CD4-positive, alpha-beta T cell (primary cell): ENCODE results near the gene DEPP1. TPM values are rescaled to one million over a fixed set of nuclear protein-coding genes. Genes with fewer than 3 reads are reported as not detected.

Source experiments
- ATAC-seq: fragments of 200-7000 bp; cut with Tn5 transposase; one replicate; pipeline ENCODE4 v1.10.0; 2022; ENCODE audit warnings: mild to moderate bottlenecking; ENCODE audit not compliant: poor library complexity
- CTCF ChIA-PET: fragments of 350-600 bp; sonication (Branson Sonifier 250); formaldehyde crosslinking; loops from one replicate; lab custom pipeline; 2021; ENCODE audit warnings: antibody characterized with exemption, inconsistent platforms; lab: Charles Lee
- POLR2A ChIA-PET: fragments of 350-600 bp; sonication (Branson Sonifier 250); formaldehyde crosslinking; loops from one replicate; lab custom pipeline; 2021; ENCODE audit warnings: antibody characterized with exemption, inconsistent platforms; lab: Charles Lee
- DNase-seq, 14 experiments: peaks; one replicate each; pipeline ENCODE4 v3.0.0-alpha.2; 2013 to 2020; ENCODE audit warnings: mixed read lengths in 2 of 14
- H3K27ac ChIP-seq, 2 donors: one replicate each; pipeline versions ENCODE4 v1.5.1 to v1.7.0; 2013; ENCODE audit warnings: low read length in 2 of 2, low read depth in 1 of 2, mild to moderate bottlenecking in 1 of 2
- H3K27me3 ChIP-seq, 2 experiments: 1 replicate in 1 of 2; 2 replicates in 1 of 2; pipeline versions ENCODE4 v1.6.1 to v1.7.0; 2013; ENCODE audit warnings: low read length in 2 of 2, control low read depth in 1 of 2, mild to moderate bottlenecking in 1 of 2, moderate library complexity in 1 of 2; ENCODE audit not compliant: insufficient read depth in 2 of 2, control insufficient read depth in 1 of 2
- H3K36me3 ChIP-seq: one replicate; pipeline ENCODE4 v1.6.1; 2013; ENCODE audit warnings: low read length, control low read depth; ENCODE audit not compliant: insufficient read depth
- H3K4me1 ChIP-seq: one replicate; pipeline ENCODE4 v1.6.1; 2013; ENCODE audit warnings: low read length, control low read depth; ENCODE audit not compliant: insufficient read depth
- H3K4me3 ChIP-seq: one replicate; pipeline ENCODE4 v1.5.1; 2013; ENCODE audit warnings: mild to moderate bottlenecking, low read length, moderate library complexity
- H3K9me3 ChIP-seq, 2 experiments: 1 replicate in 1 of 2; 2 replicates in 1 of 2; pipeline versions ENCODE4 v1.6.1 to v1.7.0; 2013; ENCODE audit warnings: low read length in 2 of 2, mild to moderate bottlenecking in 2 of 2, control low read depth in 1 of 2, moderate library complexity in 1 of 2; ENCODE audit not compliant: control insufficient read depth in 1 of 2, insufficient read depth in 1 of 2
- H3K27ac Mint-ChIP-seq: one replicate; pipeline ENCODE4 v1.8.0; 2020; ENCODE audit warnings: mixed read lengths
- H3K27me3 Mint-ChIP-seq: one replicate; pipeline ENCODE4 v1.8.0; 2021; ENCODE audit warnings: mixed read lengths
- H3K36me3 Mint-ChIP-seq: one replicate; pipeline ENCODE4 v1.8.0; 2021; ENCODE audit warnings: low read depth, mixed read lengths
- H3K4me1 Mint-ChIP-seq: one replicate; pipeline ENCODE4 v1.8.0; 2021; ENCODE audit warnings: low read depth, mixed read lengths
- H3K4me3 Mint-ChIP-seq: one replicate; pipeline ENCODE4 v1.8.0; 2020; ENCODE audit warnings: mild to moderate bottlenecking, mixed read lengths
- H3K9me3 Mint-ChIP-seq: one replicate; pipeline ENCODE4 v1.8.0; 2020; ENCODE audit warnings: mixed read lengths
- intact Hi-C, 2 experiments: fragments of 100-400 bp; cut with DNase I in 1 of 2; cut with micrococcal nuclease in 1 of 2; formaldehyde crosslinking; loops; one replicate each; pipeline versions ENCODE4 v1.15.1 to v1.9.0; 2023 to 2025; cut with DNase I, micrococcal nuclease
- total RNA-seq, 174 experiments: library from RNA in 2 of 174; stranded (reverse) in 2 of 174; gene quantifications; one replicate each; pipeline ENCODE4 v1.2.3 and lab custom pipeline; 2021 to 2026
- TF ChIP-seq, protein P1 (sequence below): fragments of 200-600 bp; IDR thresholded peaks from one replicate; pipeline ENCODE4 v1.8.0; 2022; ENCODE audit warnings: antibody characterized with exemption, mild to moderate bottlenecking

The DEPP1 gene
- total RNA-seq, 2 experiments from 2014 or later = not detected

DNA sequence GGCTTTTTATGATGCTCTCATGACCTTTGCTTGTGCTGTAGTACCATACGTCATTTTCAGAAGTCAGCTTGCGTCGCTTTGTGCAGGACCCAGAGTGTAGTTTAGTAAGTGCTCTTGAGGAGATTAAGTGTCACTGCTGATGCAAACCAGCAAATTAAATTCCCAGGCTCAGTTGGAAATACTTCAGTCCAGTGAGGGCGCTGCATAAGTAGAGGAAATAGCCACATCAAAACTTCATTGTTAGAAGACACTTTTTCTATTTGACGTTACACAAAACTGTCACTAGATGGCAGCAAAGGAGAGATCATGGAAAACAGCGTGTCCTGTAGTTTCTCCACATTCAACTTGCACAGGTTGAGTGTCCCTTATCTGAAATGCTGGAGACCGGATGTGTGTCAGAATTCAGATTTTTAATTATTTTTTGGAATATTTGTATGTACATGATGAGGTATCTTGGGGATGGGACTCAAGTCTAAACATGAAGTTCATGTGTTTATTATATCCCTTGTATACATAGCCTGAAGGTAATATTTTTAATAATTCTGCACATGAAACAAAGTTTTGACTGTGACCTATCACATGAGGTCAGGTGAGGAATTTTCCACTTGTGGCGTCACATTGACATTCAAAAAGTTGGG is 30.0 kb upstream of the DEPP1 start:
- POLR2A ChIA-PET = no interaction called here
- H3K36me3 Mint-ChIP-seq = peaks cover 26% of the 10 kb centered on the region
- DNase-seq = peak in 3 of 14 experiments; percentile 76
- H3K4me1 ChIP-seq = no peaks in the 10 kb centered on the region
- H3K9me3 Mint-ChIP-seq = peaks cover 2% of the 10 kb centered on the region
- H3K27ac ChIP-seq = no peak overlapping the region
- TF ChIP-seq, protein P1, sequence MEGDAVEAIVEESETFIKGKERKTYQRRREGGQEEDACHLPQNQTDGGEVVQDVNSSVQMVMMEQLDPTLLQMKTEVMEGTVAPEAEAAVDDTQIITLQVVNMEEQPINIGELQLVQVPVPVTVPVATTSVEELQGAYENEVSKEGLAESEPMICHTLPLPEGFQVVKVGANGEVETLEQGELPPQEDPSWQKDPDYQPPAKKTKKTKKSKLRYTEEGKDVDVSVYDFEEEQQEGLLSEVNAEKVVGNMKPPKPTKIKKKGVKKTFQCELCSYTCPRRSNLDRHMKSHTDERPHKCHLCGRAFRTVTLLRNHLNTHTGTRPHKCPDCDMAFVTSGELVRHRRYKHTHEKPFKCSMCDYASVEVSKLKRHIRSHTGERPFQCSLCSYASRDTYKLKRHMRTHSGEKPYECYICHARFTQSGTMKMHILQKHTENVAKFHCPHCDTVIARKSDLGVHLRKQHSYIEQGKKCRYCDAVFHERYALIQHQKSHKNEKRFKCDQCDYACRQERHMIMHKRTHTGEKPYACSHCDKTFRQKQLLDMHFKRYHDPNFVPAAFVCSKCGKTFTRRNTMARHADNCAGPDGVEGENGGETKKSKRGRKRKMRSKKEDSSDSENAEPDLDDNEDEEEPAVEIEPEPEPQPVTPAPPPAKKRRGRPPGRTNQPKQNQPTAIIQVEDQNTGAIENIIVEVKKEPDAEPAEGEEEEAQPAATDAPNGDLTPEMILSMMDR = peak; percentile 88
- peaks cover 0 to 11% of the 10 kb centered on the region in 2 experiments for H3K9me3 ChIP-seq
- peaks cover 4% of the 10 kb centered on the region for H3K4me1 Mint-ChIP-seq
- peak; percentile 79 for ATAC-seq
- H3K4me3 Mint-ChIP-seq = no peak overlapping the region
- H3K36me3 ChIP-seq = peaks cover 17% of the 10 kb centered on the region
- no peak overlapping the region for H3K27ac Mint-ChIP-seq
- no peaks in the 10 kb centered on the region for H3K27me3 Mint-ChIP-seq
- no peak overlapping the region for H3K4me3 ChIP-seq
- no peaks in the 10 kb centered on the region for H3K27me3 ChIP-seq
- intact Hi-C loops = loop anchor here in 1 of 2 experiments (10.0 kb wide), 1 partner anchor 226 kb away; no protein-coding TSS in a partner anchor
- CTCF ChIA-PET = interaction anchor here (0.7 kb wide), 1 partner anchor 52 kb away, joined by 3 read pairs; no protein-coding TSS in a partner anchor

GRCh38 chr10:45006276-45007030 is 27.8 kb upstream of the DEPP1 start:
- Histone ChIP-seq H3K36me3 (peaks cover 19% of the 10 kb centered on the region), H3K27ac (no peak overlapping the region), H3K4me3 (no peak overlapping the region), H3K27me3 (no peaks in the 10 kb centered on the region), H3K4me1 (peaks cover 2% of the 10 kb centered on the region), H3K9me3 (peaks cover 3 to 19% of the 10 kb centered on the region in 2 experiments)
- ChIA-PET CTCF (interaction anchor here (0.6 kb wide), 1 partner anchor 1231 kb away, joined by 3 read pairs; no protein-coding TSS in a partner anchor), POLR2A (no interaction called here)
- peaks cover 2% of the 10 kb centered on the region for H3K9me3 Mint-ChIP-seq
- DNase-seq (no peak), ATAC-seq (no peak)
- no peak overlapping the region for H3K27ac Mint-ChIP-seq
- intact Hi-C loops = loop anchor here in 1 of 2 experiments (10.0 kb wide), 1 partner anchor 228 kb away; no protein-coding TSS in a partner anchor
- H3K36me3 Mint-ChIP-seq = peaks cover 47% of the 10 kb centered on the region
- TF ChIP-seq, protein P1 = no peak
- peaks cover 17% of the 10 kb centered on the region for H3K4me1 Mint-ChIP-seq
- H3K4me3 Mint-ChIP-seq = no peak overlapping the region
- H3K27me3 Mint-ChIP-seq = no peaks in the 10 kb centered on the region

DNA sequence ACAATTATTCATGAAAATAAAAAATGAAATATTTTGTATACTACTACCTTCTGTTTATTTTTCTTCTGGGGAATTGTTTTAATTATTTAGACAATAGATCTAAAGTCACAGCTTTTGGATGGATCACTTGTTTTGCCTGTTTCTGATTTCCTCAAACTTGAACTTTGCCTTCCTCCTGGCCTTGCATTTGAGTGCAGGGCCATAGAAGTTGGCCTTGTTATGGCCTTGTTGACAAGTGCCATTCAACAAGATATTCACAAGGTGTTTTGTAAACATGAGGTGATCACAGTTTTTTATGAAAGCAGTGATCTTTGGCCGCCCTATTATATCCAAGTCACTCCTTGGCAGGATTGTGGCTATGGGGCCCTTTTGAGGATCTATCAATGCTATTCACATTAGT is 26.7 kb upstream of the DEPP1 start:
- ChIA-PET CTCF (no interaction called here), POLR2A (no interaction called here)
- Histone ChIP-seq H3K27me3 (no peaks in the 10 kb centered on the region), H3K27ac (no peak overlapping the region), H3K4me1 (peaks cover 10% of the 10 kb centered on the region), H3K9me3 (peaks cover 3 to 19% of the 10 kb centered on the region in 2 experiments), H3K36me3 (peaks cover 19% of the 10 kb centered on the region), H3K4me3 (no peak overlapping the region)
- no peak overlapping the region for H3K4me3 Mint-ChIP-seq
- intact Hi-C loops = loop anchor here in 1 of 2 experiments (10.0 kb wide), 1 partner anchor 230 kb away; no protein-coding TSS in a partner anchor
- ATAC-seq (no peak), DNase-seq (no peak)
- H3K36me3 Mint-ChIP-seq = peaks cover 50% of the 10 kb centered on the region
- TF ChIP-seq, protein P1 = no peak
- H3K4me1 Mint-ChIP-seq = peaks cover 25% of the 10 kb centered on the region
- no peaks in the 10 kb centered on the region for H3K27me3 Mint-ChIP-seq
- peaks cover 2% of the 10 kb centered on the region for H3K9me3 Mint-ChIP-seq
- H3K27ac Mint-ChIP-seq = no peak overlapping the region
